ENCODE results near the gene TPM2. TPM values are rescaled to one million over a fixed set of nuclear protein-coding genes. Genes with fewer than 3 reads are reported as not detected.

Gene TPM2
- total RNA-seq, 6 experiments from 2014 or later: 1,810 to 3,557 (median 2,546) TPM

GRCh38 chr9:35673132-35674024 lies 16.3 kb downstream of the TPM2 start, which contains the start of gene CA9:
CA9 (plus strand) TSS chr9:35673928; CDS start chr9:35673960, 32 bp downstream.
- Mint-ChIP-seq H3K4me1 (ENCODE audit: low read depth) (peaks cover 44% of the 10 kb centered on the region), H3K27me3 (ENCODE audit: insufficient read depth) (peaks cover 13% of the 10 kb centered on the region), H3K9me3 (no peaks in the 10 kb centered on the region), H3K4me3 (peak within 1 kb of the TSS; percentile 6; the same call in 1 of the 2 replicates), H3K36me3 (ENCODE audit: low read depth) (no peaks in the 10 kb centered on the region), H3K27ac (no peak within 1 kb of the TSS)
- no peak for TF ChIP-seq CTCF (IDR thresholded peaks at IDR 0.05)
- DNase-seq: no peak

DNA sequence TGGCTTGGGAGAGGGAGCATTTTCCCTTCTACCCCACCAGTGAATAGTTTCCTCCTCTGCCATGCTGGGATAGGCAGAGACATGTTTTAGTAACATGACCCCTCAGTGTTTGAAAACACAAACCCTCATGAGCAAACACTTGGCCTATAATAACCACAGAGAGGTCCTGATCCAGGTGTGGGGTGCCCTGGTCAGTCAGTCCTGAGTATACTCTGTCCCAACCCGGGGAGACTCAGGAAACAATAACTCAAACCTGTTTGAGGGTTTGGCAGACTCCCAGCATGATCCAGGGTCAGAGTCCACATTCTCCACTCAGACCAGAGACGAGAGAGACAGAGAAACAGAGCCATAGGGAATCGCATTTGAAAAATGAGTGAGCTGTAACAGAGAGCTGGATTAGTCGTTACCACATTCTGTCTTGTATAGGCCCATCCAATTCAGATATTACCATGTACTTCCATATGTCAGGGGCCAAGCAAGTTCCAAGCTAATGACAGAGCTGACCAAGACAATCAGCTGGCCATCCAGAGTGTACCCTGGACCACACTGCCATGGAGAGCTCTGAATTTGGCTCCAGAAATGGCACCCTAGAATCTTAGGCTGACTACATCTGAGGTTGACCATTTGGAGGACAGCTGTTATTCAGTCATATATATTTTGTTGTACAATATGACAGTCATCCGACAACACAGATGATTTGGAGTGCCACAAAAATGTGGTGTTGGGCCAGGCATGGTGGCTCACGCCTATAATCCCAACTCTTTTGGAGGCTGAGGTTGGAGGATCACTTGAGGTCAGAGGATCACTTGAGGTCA lies 20.2 kb downstream of the TPM2 start:
- H3K27ac Mint-ChIP-seq: no peak overlapping the region

DNA sequence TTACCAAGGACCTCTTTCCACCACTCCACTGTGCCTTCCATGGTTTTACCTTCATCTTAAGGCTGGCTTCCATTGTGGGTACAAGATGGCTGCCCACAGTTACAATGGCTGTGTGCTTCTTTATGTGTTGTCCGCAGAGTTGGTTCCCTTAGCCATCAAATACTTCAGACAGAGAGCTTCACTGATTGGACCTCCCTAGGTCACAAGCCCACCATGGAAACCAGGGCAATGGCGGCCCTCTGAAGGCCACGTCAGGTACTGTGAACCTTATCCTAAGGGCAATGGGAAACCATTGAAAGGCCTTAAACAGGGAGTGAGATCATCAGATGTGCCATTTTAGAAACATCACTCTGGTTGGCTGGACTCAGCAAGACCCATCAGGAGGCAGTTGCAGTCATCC lies 21.8 kb downstream of the TPM2 start:
- TF ChIP-seq CTCF (IDR thresholded peaks at IDR 0.05): no peak
- H3K4me1 Mint-ChIP-seq (ENCODE audit: low read depth): peaks cover 47% of the 10 kb centered on the region
- H3K27ac Mint-ChIP-seq: no peak overlapping the region

More for the DNA sequence above, 20.2 kb downstream of the TPM2 start:
- no peak for TF ChIP-seq CTCF (IDR thresholded peaks at IDR 0.05)
- no peak for DNase-seq
- Mint-ChIP-seq H3K36me3 (ENCODE audit: low read depth) (no peaks in the 10 kb centered on the region), H3K9me3 (no peaks in the 10 kb centered on the region), H3K27me3 (ENCODE audit: insufficient read depth) (peaks cover 8% of the 10 kb centered on the region), H3K4me1 (ENCODE audit: low read depth) (peaks cover 44% of the 10 kb centered on the region), H3K4me3 (no peak overlapping the region)

DNA sequence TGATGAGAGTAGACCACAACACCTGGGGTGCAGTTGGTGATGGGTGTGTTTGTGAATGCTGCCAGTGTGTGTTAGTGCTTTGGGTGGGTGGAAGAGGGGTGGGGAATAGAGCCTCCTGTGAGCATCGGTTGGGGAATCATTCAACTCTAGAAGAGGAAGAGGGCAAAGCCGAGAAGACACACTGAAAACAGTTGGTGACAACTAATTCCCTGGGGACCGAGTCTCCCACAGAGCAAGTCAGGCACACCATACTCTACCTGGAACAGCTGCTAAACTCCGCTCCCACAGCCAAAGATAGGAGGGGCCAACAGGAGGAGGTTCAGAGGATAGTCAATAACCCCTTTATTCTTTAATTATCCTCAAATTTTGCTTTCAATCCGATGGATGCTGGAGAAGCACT lies 23.2 kb downstream of the TPM2 start:
- Mint-ChIP-seq H3K27me3 (ENCODE audit: insufficient read depth) (peaks cover 5% of the 10 kb centered on the region), H3K4me1 (ENCODE audit: low read depth) (peaks cover 61% of the 10 kb centered on the region), H3K27ac (no peak overlapping the region), H3K9me3 (no peaks in the 10 kb centered on the region), H3K36me3 (ENCODE audit: low read depth) (peaks cover 5% of the 10 kb centered on the region; the same call in 1 of the 2 replicates), H3K4me3 (no peak overlapping the region)
- DNase-seq: no peak
- TF ChIP-seq CTCF (IDR thresholded peaks at IDR 0.05): no peak

More for the DNA sequence above, 21.8 kb downstream of the TPM2 start:
- Mint-ChIP-seq H3K4me3 (no peak overlapping the region), H3K27me3 (ENCODE audit: insufficient read depth) (peaks cover 5% of the 10 kb centered on the region), H3K9me3 (no peaks in the 10 kb centered on the region), H3K36me3 (ENCODE audit: low read depth) (no peaks in the 10 kb centered on the region)
- no peak for DNase-seq

DNA sequence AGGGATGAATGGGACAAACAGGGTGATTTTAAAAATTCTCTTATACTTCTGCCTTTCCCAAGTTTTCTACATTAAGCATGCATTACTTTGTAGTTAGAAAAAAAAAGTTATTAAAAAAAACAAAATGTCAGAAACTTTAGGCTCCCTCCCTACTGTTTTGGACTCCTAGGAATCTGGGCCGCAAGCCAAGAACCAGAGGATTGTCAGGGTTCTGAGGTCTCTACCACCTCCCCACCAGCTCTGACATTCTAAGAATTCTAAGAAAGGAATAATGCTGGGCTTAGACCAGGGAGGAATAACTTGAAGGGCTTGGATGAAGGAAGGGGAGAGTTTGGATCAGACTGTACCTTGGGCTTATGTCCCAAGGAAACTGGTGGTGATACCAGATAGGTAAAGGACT lies 23.7 kb downstream of the TPM2 start:
- Mint-ChIP-seq H3K9me3 (no peaks in the 10 kb centered on the region), H3K36me3 (ENCODE audit: low read depth) (peaks cover 8% of the 10 kb centered on the region; the same call in 1 of the 2 replicates), H3K4me1 (ENCODE audit: low read depth) (peaks cover 64% of the 10 kb centered on the region), H3K4me3 (peak overlapping the region; percentile 90), H3K27me3 (ENCODE audit: insufficient read depth) (peaks cover 5% of the 10 kb centered on the region), H3K27ac (peak overlapping the region; percentile 19; the same call in 1 of the 2 replicates)
- TF ChIP-seq CTCF (IDR thresholded peaks at IDR 0.05): no peak
- DNase-seq: no peak

All from HFFc6 (cell line).